Type B pancreatic cell (in vitro differentiated cells): ENCODE results near the gene PAQR4. TPM values are rescaled to one million over a fixed set of nuclear protein-coding genes. Genes with fewer than 3 reads are reported as not detected.

Source experiments
- DNase-seq: peaks from one replicate; pipeline ENCODE4 v3.0.0; 2021; ENCODE audit warnings: mixed read lengths; ENCODE audit not compliant: unreplicated experiment; ENCODE audit errors: extremely low spot score
- H3K27ac Mint-ChIP-seq: 2 replicates; pipeline ENCODE4 v1.8.0; 2021; ENCODE audit warnings: mild to moderate bottlenecking, mixed read lengths
- H3K27me3 Mint-ChIP-seq: 2 replicates; pipeline ENCODE4 v1.8.0; 2021; ENCODE audit warnings: mixed read lengths
- H3K36me3 Mint-ChIP-seq: 2 replicates; pipeline ENCODE4 v1.8.0; 2021; ENCODE audit warnings: mixed read lengths
- H3K4me1 Mint-ChIP-seq: one replicate; pipeline ENCODE4 v1.8.0; 2021; ENCODE audit warnings: mixed read lengths; ENCODE audit not compliant: unreplicated experiment
- H3K4me3 Mint-ChIP-seq: 2 replicates; pipeline ENCODE4 v1.8.0; 2021; ENCODE audit warnings: mild to moderate bottlenecking, mixed read lengths
- H3K9me3 Mint-ChIP-seq: 2 replicates; pipeline ENCODE4 v1.8.0; 2021; ENCODE audit warnings: mixed read lengths
- CTCF ChIP-seq: fragments of 200-600 bp; sonication (generic); conservative IDR thresholded peaks from 2 replicates; pipeline ENCODE4 v1.5.0; 2021; ENCODE audit warnings: antibody characterized with exemption, mild to moderate bottlenecking
- total RNA-seq: library from RNA; stranded (reverse); gene quantifications from 2 replicates; pipeline ENCODE4 v1.2.1, GENCODE V29; 2021; ENCODE audit warnings: low replicate concordance

The PAQR4 gene
- total RNA-seq, 1 donor from 2014 or later, result 23.8 TPM

- H3K4me1 Mint-ChIP-seq, result no peaks in the 10 kb centered on the region
- H3K4me3 Mint-ChIP-seq, result no peak overlapping the region
- no peak for DNase-seq
- no peak overlapping the region for H3K27ac Mint-ChIP-seq
- no peaks in the 10 kb centered on the region for H3K9me3 Mint-ChIP-seq
- no peaks in the 10 kb centered on the region for H3K27me3 Mint-ChIP-seq
- TF ChIP-seq CTCF, result no peak
- H3K36me3 Mint-ChIP-seq, result peaks cover 7% of the 10 kb centered on the region
Observed at GRCh38 chr16:2948807-2949704, 20.1 kb upstream of the PAQR4 start.

- no peak for TF ChIP-seq CTCF
- H3K27ac Mint-ChIP-seq, result no peak overlapping the region
- no peaks in the 10 kb centered on the region for H3K9me3 Mint-ChIP-seq
- no peak overlapping the region for H3K4me3 Mint-ChIP-seq
- H3K4me1 Mint-ChIP-seq, result no peaks in the 10 kb centered on the region
- DNase-seq, result no peak
- H3K36me3 Mint-ChIP-seq, result peaks cover 7% of the 10 kb centered on the region
- H3K27me3 Mint-ChIP-seq, result no peaks in the 10 kb centered on the region
Observed at GRCh38 chr16:2949705-2950352, 19.3 kb upstream of the PAQR4 start.

- Mint-ChIP-seq H3K9me3 (no peaks in the 10 kb centered on the region), H3K4me1 (no peaks in the 10 kb centered on the region), H3K4me3 (no peak overlapping the region), H3K36me3 (peaks cover 7% of the 10 kb centered on the region), H3K27ac (no peak overlapping the region), H3K27me3 (no peaks in the 10 kb centered on the region)
- no peak for TF ChIP-seq CTCF
- no peak for DNase-seq
Observed at GRCh38 chr16:2950353-2950724, 18.8 kb upstream of the PAQR4 start.

- Mint-ChIP-seq H3K4me1 (no peaks in the 10 kb centered on the region), H3K4me3 (no peak overlapping the region), H3K27ac (no peak overlapping the region), H3K36me3 (peaks cover 7% of the 10 kb centered on the region), H3K27me3 (no peaks in the 10 kb centered on the region), H3K9me3 (no peaks in the 10 kb centered on the region)
- no peak for TF ChIP-seq CTCF
- no peak for DNase-seq
Observed at GRCh38 chr16:2950773-2951172, 18.4 kb upstream of the PAQR4 start.

DNA sequence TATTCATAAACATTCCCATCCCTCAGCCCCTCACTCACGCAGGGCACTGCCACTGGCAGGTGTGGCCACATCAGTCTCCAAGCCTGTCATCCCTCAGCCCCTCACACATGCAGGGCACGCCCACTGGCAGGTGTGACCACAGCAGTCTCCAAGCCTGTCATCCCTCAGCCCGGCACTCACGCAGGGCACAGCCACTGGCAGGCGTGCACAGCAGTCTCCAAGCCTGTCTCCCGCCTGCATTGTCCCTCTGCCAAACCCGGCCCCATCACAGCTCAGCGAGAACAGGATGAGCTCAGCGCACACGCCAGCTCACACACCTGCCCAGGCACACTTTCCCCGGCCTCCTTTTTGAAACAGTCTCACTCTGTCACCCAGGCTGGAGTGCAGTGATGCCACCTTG is 16.5 kb upstream of the PAQR4 start:
- no peak for DNase-seq
- no peak overlapping the region for H3K4me3 Mint-ChIP-seq
- no peak for TF ChIP-seq CTCF
- H3K27me3 Mint-ChIP-seq, result peaks cover 4% of the 10 kb centered on the region
- no peaks in the 10 kb centered on the region for H3K9me3 Mint-ChIP-seq
- H3K4me1 Mint-ChIP-seq, result no peaks in the 10 kb centered on the region
- no peak overlapping the region for H3K27ac Mint-ChIP-seq
- H3K36me3 Mint-ChIP-seq, result no peaks in the 10 kb centered on the region
